Keratinocyte (primary cell): ENCODE results near the gene NOD1. TPM values are rescaled to one million over a fixed set of nuclear protein-coding genes. Genes with fewer than 3 reads are reported as not detected.

Experiments
- DNase-seq: peaks from one replicate; pipeline ENCODE4 v3.0.0-alpha.2; 2011; ENCODE audit warnings: low read depth, missing footprints, low spot score
- FAIRE-seq: peaks from 2 replicates; lab custom pipeline; 2011; peaks lifted over from hg19 to GRCh38; lab: Jason Lieb, UNC
- H2AFZ ChIP-seq: 2 replicates; pipeline ENCODE4 v1.6.0; 2012; ENCODE audit warnings: low read length, control low read depth, inconsistent platforms; ENCODE audit not compliant: control insufficient read depth
- H3K27ac ChIP-seq: 2 replicates; pipeline ENCODE4 v1.5.1; 2011; ENCODE audit warnings: low read length; ENCODE audit not compliant: control insufficient read depth, insufficient read depth
- H3K27me3 ChIP-seq: 3 replicates; pipeline ENCODE4 v1.6.0; 2011; ENCODE audit warnings: low read length; ENCODE audit not compliant: control insufficient read depth, insufficient read depth; ENCODE audit errors: extremely low read depth
- H3K36me3 ChIP-seq, 2 experiments: 2 replicates in 1 of 2; 3 replicates in 1 of 2; pipeline ENCODE4 v1.5.1; 2011; ENCODE audit warnings: low read length in 2 of 2, mild to moderate bottlenecking in 1 of 2; ENCODE audit not compliant: control insufficient read depth in 2 of 2, insufficient read depth in 2 of 2; ENCODE audit errors: extremely low read depth in 1 of 2
- H3K4me1 ChIP-seq: 3 replicates; pipeline ENCODE4 v1.5.1; 2011; ENCODE audit warnings: low read length; ENCODE audit not compliant: control insufficient read depth, insufficient read depth; ENCODE audit errors: extremely low read depth
- H3K4me2 ChIP-seq: 3 replicates; pipeline ENCODE4 v1.6.0; 2011; ENCODE audit warnings: low read depth, low read length; ENCODE audit not compliant: control insufficient read depth, insufficient read depth; ENCODE audit errors: extremely low read depth
- H3K4me3 ChIP-seq, 3 experiments: fragments of 200-600 bp in 1 of 3; sonication (generic) in 1 of 3; 2 replicates in 2 of 3; 3 replicates in 1 of 3; pipeline ENCODE4 v1.5.1; 2011 to 2016; ENCODE audit warnings: low read length in 3 of 3, mild to moderate bottlenecking in 3 of 3, control low read depth in 2 of 3, inconsistent platforms in 1 of 3, low read depth in 1 of 3, mixed read lengths in 1 of 3, mixed run types in 1 of 3, moderate library complexity in 1 of 3; ENCODE audit not compliant: control insufficient read depth in 2 of 3, insufficient read depth in 2 of 3; ENCODE audit errors: extremely low read depth in 1 of 3
- H3K79me2 ChIP-seq: 2 replicates; pipeline ENCODE4 v1.6.0; 2012; ENCODE audit warnings: low read length; ENCODE audit not compliant: control insufficient read depth, insufficient read depth
- H3K9ac ChIP-seq: 3 replicates; pipeline ENCODE4 v1.6.0; 2011; ENCODE audit warnings: low read length; ENCODE audit not compliant: control insufficient read depth, insufficient read depth; ENCODE audit errors: extremely low read depth
- H3K9me1 ChIP-seq: 3 replicates; pipeline ENCODE4 v1.6.0; 2011; ENCODE audit warnings: low read length; ENCODE audit not compliant: control insufficient read depth, insufficient read depth; ENCODE audit errors: extremely low read depth
- H3K9me3 ChIP-seq: 2 replicates; pipeline ENCODE4 v1.5.1; 2012; ENCODE audit warnings: low read depth, low read length; ENCODE audit not compliant: control insufficient read depth
- H4K20me1 ChIP-seq: 3 replicates; pipeline ENCODE4 v1.6.0; 2011; ENCODE audit warnings: low read length; ENCODE audit not compliant: control insufficient read depth, insufficient read depth; ENCODE audit errors: extremely low read depth
- EZH2 ChIP-seq: IDR thresholded peaks from one replicate; pipeline ENCODE4 v1.6.1; 2012; ENCODE audit warnings: inconsistent platforms, mild to moderate bottlenecking, low read length, moderate library complexity
- dilution Hi-C: fragments of 300-500 bp; cut with MboI; formaldehyde crosslinking; loops from one replicate; pipeline ENCODE4 v1.7.0; 2020; ENCODE audit warnings: low sequenced_read_pairs; ENCODE audit not compliant: extremely low pct_ligation_motif_present
- polyA plus RNA-seq, 5 experiments: library from polyadenylated mRNA; depleted of rRNA in 3 of 5; stranded (reverse) in 3 of 5; stranded (forward) in 1 of 5; unstranded in 1 of 5; fragments of >200 nt; gene quantifications; 1 replicate in 1 of 5; 2 replicates in 3 of 5; 3 replicates in 1 of 5; pipeline versions ENCODE4 v1.2.1 to v1.2.3, GENCODE V29; 2011 to 2012; ENCODE audit warnings: missing spikeins in 2 of 5, low read depth in 1 of 5, low replicate concordance in 1 of 5
- TF ChIP-seq, protein P1 (sequence below), 3 experiments: IDR thresholded peaks in 1 of 3; conservative IDR thresholded peaks in 1 of 3; optimal IDR thresholded peaks in 1 of 3; 2 replicates in 2 of 3; 3 replicates in 1 of 3; pipeline versions ENCODE3 to v1.5.1; 2011; ENCODE audit warnings: low read length in 3 of 3, mild to moderate bottlenecking in 3 of 3, moderate library complexity in 2 of 3, control low read depth in 1 of 3, inconsistent platforms in 1 of 3; ENCODE audit not compliant: insufficient read depth in 2 of 3; ENCODE audit errors: extremely low read depth in 1 of 3

NOD1 gene
- polyA plus RNA-seq, 1 donor (not counting 4 experiments of a cell fraction or from before 2014, with no cell fraction given): 4.3 TPM

DNA sequence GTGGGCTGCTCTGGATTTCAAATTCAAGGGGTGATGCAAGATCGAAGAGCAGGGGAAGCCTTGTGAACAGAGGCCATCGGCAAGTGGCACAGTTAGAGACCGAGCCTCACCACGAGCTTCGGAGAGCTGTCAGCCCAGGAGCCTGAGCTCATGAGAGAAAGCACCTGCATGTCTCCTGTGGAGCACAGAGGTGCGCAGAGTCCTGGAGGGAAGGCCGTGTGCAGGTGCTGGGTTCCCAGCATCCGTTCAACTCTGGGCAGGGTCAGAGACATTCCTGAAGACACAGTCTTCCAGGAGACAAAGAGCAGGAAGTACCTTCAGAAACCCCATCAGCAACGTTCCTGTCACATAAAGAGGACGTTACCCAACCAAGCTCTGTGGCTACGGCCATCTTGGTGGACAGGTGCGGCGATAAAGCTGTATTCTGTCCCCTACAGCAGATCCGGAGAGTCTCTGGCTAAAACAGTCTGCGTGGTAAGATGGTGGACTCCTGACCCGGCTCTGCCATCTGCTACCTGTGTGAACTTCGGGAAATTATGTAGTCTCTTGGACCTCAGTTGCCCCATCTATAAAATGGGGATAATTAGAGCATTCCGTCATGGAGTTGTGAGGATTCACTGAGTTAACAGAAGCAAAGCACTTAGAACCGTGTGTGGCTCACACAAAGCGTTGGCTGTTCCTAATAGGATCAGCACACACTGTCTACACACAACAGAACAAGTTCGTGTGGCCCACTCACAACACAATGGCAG lies 40.6 kb downstream of the NOD1 start:
- Histone ChIP-seq H3K79me2 (no peaks in the 10 kb centered on the region), H3K9me1 (no peaks in the 10 kb centered on the region), H4K20me1 (no peaks in the 10 kb centered on the region), H2AFZ (no peak overlapping the region), H3K4me3 (no peak overlapping the region), H3K9me3 (no peaks in the 10 kb centered on the region), H3K27ac (no peak overlapping the region), H3K36me3 (peaks cover 4 to 11% of the 10 kb centered on the region in 2 experiments), H3K9ac (no peak overlapping the region), H3K4me1 (no peaks in the 10 kb centered on the region), H3K4me2 (no peak overlapping the region), H3K27me3 (no peaks in the 10 kb centered on the region)
- dilution Hi-C loops: no loop called here
- no peak for DNase-seq
- FAIRE-seq: no peak
- no peak for TF ChIP-seq EZH2
- TF ChIP-seq, protein P1, sequence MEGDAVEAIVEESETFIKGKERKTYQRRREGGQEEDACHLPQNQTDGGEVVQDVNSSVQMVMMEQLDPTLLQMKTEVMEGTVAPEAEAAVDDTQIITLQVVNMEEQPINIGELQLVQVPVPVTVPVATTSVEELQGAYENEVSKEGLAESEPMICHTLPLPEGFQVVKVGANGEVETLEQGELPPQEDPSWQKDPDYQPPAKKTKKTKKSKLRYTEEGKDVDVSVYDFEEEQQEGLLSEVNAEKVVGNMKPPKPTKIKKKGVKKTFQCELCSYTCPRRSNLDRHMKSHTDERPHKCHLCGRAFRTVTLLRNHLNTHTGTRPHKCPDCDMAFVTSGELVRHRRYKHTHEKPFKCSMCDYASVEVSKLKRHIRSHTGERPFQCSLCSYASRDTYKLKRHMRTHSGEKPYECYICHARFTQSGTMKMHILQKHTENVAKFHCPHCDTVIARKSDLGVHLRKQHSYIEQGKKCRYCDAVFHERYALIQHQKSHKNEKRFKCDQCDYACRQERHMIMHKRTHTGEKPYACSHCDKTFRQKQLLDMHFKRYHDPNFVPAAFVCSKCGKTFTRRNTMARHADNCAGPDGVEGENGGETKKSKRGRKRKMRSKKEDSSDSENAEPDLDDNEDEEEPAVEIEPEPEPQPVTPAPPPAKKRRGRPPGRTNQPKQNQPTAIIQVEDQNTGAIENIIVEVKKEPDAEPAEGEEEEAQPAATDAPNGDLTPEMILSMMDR (optimal IDR thresholded peaks at IDR 0.05 in 1 of 3, IDR thresholded peaks at IDR 0.05 in 1 of 3, conservative IDR thresholded peaks at IDR 0.05 in 1 of 3; ENCODE audit: extremely low read depth in 1 of 3, insufficient read depth in 2 of 3, low read length in 3 of 3): no peak

DNA sequence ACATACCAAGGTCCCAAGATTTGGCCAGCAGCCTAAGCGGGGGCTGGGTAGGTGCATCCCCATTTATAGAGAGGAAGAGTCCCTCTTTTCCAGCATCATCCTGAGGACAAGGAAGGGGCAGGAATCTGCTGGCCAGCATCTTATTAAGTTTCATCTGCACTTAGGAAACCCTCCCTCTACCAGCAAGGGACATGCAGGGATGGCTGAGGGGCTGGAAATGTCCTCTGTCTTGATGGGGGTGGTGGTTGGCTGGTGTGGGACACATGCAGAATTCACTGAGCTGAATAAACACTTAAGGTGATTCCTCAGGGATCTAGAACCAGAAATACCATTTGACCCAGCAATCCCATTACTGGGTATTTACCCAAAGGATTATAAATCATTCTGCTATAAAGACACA lies 42.1 kb downstream of the NOD1 start:
- FAIRE-seq (no peak), DNase-seq (no peak)
- no peak overlapping the region for H3K4me2 ChIP-seq
- no peaks in the 10 kb centered on the region for H3K4me1 ChIP-seq
- H3K9me1 ChIP-seq: no peaks in the 10 kb centered on the region
- H4K20me1 ChIP-seq: no peaks in the 10 kb centered on the region
- dilution Hi-C loops: no loop called here
- no peaks in the 10 kb centered on the region for H3K27me3 ChIP-seq
- peaks cover 4 to 11% of the 10 kb centered on the region in 2 experiments for H3K36me3 ChIP-seq
- TF ChIP-seq, protein P1 (optimal IDR thresholded peaks at IDR 0.05 in 1 of 3, IDR thresholded peaks at IDR 0.05 in 1 of 3, conservative IDR thresholded peaks at IDR 0.05 in 1 of 3; ENCODE audit: extremely low read depth in 1 of 3, insufficient read depth in 2 of 3, low read length in 3 of 3): no peak
- no peak for TF ChIP-seq EZH2
- no peak overlapping the region for H3K27ac ChIP-seq
- H3K9me3 ChIP-seq: no peaks in the 10 kb centered on the region
- H3K79me2 ChIP-seq: no peaks in the 10 kb centered on the region
- H3K4me3 ChIP-seq: no peak overlapping the region
- no peak overlapping the region for H3K9ac ChIP-seq
- H2AFZ ChIP-seq: no peak overlapping the region
